ENCODE measurements around the gene PLXNB2.
A peak's percentile ranks its signal among the peaks of the same experiment; 100 is the strongest.

Gene PLXNB2

DNA sequence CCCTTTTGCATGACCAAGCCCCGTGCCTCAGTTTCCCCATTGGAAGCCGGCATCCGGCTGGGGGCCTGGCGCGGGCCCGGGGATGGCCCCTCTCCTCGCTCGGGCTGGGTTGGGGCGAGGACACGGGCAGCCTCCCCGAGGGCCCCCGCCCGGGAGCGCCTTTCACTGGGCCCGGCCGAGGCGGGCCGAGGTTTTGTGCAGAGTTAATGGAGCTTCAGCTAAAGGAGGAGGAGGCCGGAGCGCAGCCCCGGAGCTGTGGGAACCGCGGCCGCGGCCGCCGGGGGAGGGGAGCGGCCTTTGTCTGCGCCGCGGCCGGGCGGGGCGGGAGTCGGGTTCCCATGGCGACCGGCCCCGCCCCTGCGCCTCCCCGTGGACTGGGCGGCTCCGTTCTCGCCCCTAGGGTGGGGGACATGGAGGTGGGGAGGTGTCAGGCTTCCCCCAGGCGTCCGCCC, 35.9 kb downstream of the PLXNB2 start:
- TF ChIP-seq TCF4 (CRISPR knock-in tag; IDR thresholded peaks at IDR 0.05; ENCODE audit: borderline replicate concordance) (no peak), ZFP3 (CRISPR knock-in tag; IDR thresholded peaks at IDR 0.05) (no peak), BACH2 (CRISPR knock-in tag; IDR thresholded peaks at IDR 0.05; ENCODE audit: borderline replicate concordance) (no peak), RARB (CRISPR knock-in tag; IDR thresholded peaks at IDR 0.05) (no peak), ISL1 (CRISPR knock-in tag; IDR thresholded peaks at IDR 0.05) (no peak), PPARA (CRISPR knock-in tag; IDR thresholded peaks at IDR 0.05; ENCODE audit: borderline replicate concordance) (no peak), OSR1 (CRISPR knock-in tag; IDR thresholded peaks at IDR 0.05) (no peak), SNAI2 (CRISPR knock-in tag; IDR thresholded peaks at IDR 0.05) (no peak)
- TF ChIP-seq, protein P1, sequence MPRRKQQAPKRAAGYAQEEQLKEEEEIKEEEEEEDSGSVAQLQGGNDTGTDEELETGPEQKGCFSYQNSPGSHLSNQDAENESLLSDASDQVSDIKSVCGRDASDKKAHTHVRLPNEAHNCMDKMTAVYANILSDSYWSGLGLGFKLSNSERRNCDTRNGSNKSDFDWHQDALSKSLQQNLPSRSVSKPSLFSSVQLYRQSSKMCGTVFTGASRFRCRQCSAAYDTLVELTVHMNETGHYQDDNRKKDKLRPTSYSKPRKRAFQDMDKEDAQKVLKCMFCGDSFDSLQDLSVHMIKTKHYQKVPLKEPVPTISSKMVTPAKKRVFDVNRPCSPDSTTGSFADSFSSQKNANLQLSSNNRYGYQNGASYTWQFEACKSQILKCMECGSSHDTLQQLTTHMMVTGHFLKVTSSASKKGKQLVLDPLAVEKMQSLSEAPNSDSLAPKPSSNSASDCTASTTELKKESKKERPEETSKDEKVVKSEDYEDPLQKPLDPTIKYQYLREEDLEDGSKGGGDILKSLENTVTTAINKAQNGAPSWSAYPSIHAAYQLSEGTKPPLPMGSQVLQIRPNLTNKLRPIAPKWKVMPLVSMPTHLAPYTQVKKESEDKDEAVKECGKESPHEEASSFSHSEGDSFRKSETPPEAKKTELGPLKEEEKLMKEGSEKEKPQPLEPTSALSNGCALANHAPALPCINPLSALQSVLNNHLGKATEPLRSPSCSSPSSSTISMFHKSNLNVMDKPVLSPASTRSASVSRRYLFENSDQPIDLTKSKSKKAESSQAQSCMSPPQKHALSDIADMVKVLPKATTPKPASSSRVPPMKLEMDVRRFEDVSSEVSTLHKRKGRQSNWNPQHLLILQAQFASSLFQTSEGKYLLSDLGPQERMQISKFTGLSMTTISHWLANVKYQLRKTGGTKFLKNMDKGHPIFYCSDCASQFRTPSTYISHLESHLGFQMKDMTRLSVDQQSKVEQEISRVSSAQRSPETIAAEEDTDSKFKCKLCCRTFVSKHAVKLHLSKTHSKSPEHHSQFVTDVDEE (CRISPR knock-in tag; IDR thresholded peaks at IDR 0.05), result no peak
- TF ChIP-seq, protein P2, sequence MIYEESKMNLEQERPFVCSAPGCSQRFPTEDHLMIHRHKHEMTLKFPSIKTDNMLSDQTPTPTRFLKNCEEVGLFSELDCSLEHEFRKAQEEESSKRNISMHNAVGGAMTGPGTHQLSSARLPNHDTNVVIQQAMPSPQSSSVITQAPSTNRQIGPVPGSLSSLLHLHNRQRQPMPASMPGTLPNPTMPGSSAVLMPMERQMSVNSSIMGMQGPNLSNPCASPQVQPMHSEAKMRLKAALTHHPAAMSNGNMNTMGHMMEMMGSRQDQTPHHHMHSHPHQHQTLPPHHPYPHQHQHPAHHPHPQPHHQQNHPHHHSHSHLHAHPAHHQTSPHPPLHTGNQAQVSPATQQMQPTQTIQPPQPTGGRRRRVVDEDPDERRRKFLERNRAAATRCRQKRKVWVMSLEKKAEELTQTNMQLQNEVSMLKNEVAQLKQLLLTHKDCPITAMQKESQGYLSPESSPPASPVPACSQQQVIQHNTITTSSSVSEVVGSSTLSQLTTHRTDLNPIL (CRISPR knock-in tag; IDR thresholded peaks at IDR 0.05; ENCODE audit: low read depth), result no peak
- ATAC-seq, result peak; percentile 51

DNA sequence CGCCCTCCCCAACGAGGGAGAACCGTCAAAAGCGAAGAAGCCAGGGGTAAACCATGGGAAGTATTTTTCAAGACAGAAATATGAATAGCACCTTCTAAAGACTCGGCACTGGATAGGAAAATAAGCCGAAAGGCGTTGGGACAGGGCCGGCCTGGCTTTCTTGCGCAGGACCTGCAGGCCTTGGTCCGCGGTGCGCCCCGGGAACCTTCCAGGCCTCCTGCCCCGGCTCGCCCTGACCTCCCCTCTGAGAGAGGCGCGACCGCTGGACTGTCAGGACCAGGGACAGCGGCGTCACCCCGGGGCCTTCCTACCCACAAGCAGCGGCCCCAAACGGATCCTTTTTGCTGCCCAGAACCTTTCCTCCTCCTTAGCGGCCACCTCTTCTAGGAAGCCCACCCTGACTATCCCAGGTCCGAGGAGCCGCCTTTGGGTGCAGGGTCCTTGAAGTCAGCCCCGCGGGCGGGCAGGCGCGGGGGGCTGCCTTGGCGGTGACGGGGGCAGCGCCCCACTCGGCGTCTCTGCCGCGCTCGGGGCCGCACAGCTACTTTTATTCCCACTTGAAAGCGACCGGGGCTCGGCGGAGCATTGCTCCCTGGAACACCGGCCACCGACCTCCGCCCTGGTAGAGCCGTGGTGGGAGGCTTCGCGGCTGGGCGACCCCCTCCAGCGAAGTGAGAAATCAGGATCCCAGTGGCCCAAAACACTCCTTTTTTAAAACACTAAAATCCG, 36.6 kb downstream of the PLXNB2 start:
- peak; percentile 72 for ATAC-seq
- no peak for TF ChIP-seq ZNF70 (CRISPR knock-in tag; IDR thresholded peaks at IDR 0.05)
- peak; percentile 72; the same call in 1 of the 2 replicates for TF ChIP-seq ZFP3 (CRISPR knock-in tag; IDR thresholded peaks at IDR 0.05)

DNA sequence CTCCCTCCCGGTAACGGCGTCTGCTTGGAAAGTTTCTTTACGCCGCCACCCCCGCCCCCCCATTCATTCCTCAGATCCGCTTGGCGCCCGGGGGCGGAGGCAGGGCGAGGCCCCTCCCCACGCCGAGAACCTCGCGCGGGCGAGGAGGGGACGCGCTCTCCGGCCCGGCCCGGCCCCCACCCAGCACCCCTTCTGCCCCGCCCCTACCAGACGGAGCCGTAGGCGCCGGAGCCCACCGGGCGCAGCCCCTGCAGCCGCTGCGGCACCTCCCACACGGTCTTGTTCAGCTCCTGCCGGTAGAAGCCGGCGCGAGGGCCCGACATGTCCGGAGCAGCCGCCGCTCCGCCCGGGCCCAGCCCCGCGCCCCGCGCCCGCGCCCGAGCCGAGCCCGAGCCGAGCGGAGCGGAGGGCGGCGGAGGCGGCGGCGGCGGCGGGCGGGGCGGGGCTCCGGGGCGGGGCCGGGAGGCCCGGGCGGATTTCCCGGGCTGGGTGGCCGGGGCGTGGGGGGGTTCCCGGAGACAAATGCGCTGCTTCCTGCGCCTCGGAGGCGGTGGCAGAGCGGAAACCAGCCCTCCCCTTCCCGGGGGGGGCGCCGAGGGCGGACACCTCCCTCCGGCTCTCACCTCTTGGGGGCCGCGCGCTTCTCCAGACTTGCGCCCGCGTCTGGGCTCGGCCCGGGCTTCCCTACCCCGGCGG, 37.3 kb downstream of the PLXNB2 start, which contains the start of gene MAPK11:
MAPK11 (minus strand) TSS at position 411 of the 696 bp plus-strand sequence; CDS start at position 323, 88 bp downstream.
- no peak for TF ChIP-seq ZNF8 (CRISPR knock-in tag; IDR thresholded peaks at IDR 0.05)
- TF ChIP-seq, protein P3, sequence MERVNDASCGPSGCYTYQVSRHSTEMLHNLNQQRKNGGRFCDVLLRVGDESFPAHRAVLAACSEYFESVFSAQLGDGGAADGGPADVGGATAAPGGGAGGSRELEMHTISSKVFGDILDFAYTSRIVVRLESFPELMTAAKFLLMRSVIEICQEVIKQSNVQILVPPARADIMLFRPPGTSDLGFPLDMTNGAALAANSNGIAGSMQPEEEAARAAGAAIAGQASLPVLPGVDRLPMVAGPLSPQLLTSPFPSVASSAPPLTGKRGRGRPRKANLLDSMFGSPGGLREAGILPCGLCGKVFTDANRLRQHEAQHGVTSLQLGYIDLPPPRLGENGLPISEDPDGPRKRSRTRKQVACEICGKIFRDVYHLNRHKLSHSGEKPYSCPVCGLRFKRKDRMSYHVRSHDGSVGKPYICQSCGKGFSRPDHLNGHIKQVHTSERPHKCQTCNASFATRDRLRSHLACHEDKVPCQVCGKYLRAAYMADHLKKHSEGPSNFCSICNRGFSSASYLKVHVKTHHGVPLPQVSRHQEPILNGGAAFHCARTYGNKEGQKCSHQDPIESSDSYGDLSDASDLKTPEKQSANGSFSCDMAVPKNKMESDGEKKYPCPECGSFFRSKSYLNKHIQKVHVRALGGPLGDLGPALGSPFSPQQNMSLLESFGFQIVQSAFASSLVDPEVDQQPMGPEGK (CRISPR knock-in tag; IDR thresholded peaks at IDR 0.05; ENCODE audit: borderline replicate concordance), result peak; percentile 98
- ATAC-seq, result peak; percentile 49

DNA sequence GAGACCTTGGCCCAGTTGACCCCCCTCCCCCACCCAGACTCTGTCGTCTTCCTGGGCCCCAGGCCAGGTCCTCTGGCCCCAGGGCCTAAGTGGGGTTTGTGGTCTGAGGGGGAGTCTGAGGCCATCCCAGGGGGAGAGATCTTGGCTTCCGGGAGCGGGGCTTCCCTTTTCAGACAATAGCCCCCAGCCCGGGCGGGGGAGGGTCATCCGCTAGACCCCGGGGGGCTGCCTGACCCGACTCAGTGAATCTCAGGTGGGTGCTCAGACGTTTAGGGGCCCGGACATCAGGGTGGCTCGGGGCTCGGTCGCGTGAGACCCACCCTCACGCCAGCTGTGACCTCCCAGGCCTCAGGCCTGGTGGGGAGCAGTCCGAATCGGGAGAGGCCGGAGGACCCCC, 37.9 kb downstream of the PLXNB2 start:
- ATAC-seq, result no peak
- TF ChIP-seq BACH2 (CRISPR knock-in tag; IDR thresholded peaks at IDR 0.05; ENCODE audit: borderline replicate concordance) (no peak), ZFP3 (CRISPR knock-in tag; IDR thresholded peaks at IDR 0.05) (no peak), ZNF8 (CRISPR knock-in tag; IDR thresholded peaks at IDR 0.05) (no peak), SNAI2 (CRISPR knock-in tag; IDR thresholded peaks at IDR 0.05) (no peak), TCF4 (CRISPR knock-in tag; IDR thresholded peaks at IDR 0.05; ENCODE audit: borderline replicate concordance) (no peak), ZNF565 (CRISPR knock-in tag; conservative IDR thresholded peaks at IDR 0.05; ENCODE audit: low read depth) (no peak)
- TF ChIP-seq, protein P3 (CRISPR knock-in tag; IDR thresholded peaks at IDR 0.05; ENCODE audit: borderline replicate concordance), result no peak
- TF ChIP-seq, protein P4, sequence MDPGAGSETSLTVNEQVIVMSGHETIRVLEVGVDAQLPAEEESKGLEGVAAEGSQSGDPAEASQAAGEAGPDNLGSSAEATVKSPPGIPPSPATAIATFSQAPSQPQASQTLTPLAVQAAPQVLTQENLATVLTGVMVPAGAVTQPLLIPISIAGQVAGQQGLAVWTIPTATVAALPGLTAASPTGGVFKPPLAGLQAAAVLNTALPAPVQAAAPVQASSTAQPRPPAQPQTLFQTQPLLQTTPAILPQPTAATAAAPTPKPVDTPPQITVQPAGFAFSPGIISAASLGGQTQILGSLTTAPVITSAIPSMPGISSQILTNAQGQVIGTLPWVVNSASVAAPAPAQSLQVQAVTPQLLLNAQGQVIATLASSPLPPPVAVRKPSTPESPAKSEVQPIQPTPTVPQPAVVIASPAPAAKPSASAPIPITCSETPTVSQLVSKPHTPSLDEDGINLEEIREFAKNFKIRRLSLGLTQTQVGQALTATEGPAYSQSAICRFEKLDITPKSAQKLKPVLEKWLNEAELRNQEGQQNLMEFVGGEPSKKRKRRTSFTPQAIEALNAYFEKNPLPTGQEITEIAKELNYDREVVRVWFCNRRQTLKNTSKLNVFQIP (CRISPR knock-in tag; IDR thresholded peaks at IDR 0.05; ENCODE audit: borderline replicate concordance, low read depth), result no peak
- TF ChIP-seq, protein P1 (CRISPR knock-in tag; IDR thresholded peaks at IDR 0.05), result no peak
